NK-92 treated with Interleukin-12 subunit alpha and Interleukin-12 subunit beta, amount 100 ng/mL, for 24 hours (cell line): ENCODE measurements around the gene SLC35A4.
"Not testable (repeated sequence)": the region's sequence is repeated elsewhere in the genome, so short reads cannot be mapped to it uniquely, and the experiment has no call there.

ENCODE experiments used
- DNase-seq: peaks from one replicate; lab custom pipeline; 2025; lab: John Stamatoyannopoulos, UW

Gene SLC35A4

DNA sequence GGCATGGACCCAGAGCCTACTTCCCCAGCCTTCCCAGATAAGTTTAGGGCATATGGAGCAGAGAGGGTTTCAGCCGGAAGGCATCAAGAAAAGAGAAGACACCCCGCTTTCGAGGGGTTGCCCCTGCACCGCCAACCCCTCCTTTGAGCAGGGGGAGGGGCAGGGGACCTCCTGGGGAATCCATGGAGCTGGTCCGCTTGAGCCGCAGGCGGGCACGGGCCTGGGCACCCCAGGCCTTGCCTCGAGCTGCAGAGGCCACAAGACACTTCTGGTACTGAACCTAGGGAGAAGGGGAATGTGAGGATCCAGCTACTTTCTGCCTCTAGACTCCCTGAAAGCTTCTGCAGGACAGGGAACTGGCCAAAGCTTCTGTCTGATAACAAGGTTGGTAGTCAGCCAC is 6.1 kb upstream of the SLC35A4 start:
- DNase-seq = no peak

DNA sequence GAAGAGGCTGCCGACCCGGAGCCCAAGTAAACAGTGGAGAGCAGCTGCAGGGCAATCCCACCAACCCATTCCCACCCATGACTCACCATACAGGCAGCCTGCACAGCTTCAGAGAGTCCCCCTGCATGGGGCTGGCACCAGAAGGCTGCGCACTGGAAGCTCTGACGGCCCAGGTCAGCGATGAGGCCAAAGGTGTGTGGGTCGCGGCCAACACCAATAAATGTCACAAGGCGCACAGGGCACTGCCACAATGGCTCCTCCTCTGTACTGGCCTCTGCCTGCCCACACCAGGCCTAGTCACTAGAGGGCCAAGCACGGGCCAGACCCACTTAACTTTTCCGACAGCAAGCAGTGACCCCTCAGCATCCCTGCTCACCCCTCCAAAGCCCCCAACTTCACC is 4.4 kb upstream of the SLC35A4 start:
- no peak for DNase-seq

DNA sequence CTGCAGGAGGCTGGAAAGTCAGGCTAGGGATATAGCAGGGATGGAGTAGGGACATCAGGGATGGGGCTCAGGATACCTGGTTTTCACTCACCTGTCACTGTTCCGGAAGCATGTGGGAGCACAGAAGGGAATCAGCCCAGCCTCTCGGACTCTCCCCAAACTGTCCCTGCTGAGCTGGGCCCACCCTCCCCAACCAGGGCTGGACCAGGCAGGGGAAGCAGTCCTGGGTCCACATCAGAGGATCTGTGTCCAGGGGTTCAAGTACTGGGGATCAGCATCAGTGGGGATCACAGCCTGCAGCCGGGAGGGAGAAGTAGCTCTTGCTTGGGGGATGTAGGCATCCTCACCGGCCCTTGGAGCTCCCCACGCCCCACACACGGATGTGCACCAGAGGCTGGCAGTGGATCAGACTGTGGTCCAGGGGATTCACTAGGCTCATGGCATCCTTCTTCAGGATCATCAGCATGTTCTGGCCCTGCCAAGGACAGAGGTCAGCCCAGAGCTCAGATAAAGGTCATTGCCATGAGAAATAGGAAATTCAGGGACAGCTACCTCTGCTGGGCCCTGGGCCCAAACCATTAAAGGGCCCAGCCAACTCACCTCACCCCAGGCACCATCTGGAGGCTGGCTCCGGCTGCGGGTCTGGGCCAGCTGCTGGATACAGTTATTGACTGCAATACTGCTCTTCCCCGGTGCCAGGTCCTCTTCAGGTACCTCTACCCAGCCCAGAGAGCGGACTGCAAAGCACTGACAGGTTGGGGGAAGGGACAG is 2.7 kb upstream of the SLC35A4 start:
- no peak for DNase-seq

DNA sequence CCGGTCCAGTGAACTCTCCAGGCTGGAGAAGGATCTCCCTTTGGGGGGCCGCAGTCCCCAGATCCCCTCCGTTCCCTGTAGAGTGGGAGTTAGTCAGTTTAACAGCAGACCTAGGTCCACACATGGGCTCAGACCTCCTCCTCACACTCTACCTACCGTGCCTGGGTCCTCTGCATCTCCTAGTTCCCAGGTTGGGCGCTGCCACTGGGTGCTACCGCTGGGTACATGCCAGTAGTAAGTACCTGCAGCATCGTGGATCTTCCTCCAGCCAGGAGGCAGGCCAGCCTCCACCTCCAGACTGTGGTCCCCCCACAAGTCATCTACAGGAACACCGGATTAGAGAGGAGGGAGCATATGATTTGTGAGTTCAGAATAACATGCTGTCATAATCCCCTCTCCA is 1.0 kb upstream of the SLC35A4 start:
- no peak for DNase-seq

DNA sequence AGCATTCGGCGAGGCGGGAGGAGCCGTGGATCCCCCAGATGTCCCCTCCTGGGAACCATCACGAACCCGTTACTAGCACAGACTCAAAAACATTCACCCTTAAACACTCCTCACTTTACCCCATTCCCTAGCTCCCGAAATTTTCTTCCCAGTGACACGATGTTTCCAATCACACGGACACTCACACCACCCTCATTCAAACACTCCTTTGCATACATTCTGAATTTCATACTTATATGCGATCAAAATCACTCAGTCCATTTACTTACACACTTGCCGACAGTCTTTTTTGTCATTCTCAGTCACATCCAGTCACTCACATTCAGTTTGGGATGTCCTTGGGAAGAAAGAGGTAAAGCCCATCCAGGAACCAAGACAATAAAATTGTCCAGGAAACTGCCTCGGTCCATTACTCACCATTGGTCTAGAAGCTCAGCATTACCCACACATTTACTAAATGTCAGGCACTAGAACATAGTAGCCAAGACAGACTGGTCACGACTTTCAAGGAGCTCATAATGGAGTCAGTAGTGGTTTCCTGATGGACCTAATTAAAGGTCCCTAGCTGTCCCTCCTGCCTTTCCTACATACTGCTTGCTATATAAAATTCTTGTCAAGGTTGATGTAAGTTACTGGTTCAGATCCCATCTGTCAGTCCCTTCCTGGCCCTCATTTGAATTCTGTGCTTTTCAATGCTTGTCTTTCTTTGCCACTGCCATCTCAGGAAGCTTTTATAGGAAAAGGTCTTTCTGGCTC is 574 bp downstream of the SLC35A4 start:
- no peak for DNase-seq

DNA sequence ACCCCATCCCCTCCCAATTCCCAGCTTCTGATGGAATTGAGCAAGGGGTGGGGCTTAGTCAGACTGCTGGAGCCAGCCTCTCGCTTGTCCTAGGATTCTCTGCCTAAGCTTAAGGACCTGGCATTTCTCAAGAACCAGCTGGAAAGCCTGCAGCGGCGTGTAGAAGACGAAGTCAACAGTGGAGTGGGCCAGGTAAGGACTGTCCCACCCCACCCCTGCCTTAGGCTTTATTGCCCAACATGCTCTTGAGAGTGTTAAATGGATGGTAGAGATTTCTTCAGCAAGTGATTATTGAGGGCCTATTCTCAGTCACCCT is 1.1 kb downstream of the SLC35A4 start:
- DNase-seq = no peak

DNA sequence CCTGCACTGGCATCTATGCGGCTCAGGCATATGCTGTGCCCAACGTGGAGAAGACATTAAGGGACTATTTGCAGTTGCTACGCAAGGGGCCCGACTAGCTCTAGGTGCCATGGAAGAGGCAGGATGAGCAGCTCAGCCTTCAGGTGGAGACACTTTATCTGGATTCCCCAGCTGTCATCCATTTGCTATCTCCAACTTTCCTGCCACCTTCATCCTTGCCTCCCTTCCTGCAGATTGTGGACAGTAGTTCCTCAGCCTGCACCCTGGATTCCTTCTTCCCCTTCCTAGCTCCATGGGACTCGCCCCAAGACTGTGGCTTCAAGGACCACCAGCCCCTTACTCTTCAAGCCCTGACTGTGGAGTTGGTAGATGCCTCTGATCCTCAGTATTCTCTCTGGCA is 2.0 kb downstream of the SLC35A4 start:
- no peak for DNase-seq

DNA sequence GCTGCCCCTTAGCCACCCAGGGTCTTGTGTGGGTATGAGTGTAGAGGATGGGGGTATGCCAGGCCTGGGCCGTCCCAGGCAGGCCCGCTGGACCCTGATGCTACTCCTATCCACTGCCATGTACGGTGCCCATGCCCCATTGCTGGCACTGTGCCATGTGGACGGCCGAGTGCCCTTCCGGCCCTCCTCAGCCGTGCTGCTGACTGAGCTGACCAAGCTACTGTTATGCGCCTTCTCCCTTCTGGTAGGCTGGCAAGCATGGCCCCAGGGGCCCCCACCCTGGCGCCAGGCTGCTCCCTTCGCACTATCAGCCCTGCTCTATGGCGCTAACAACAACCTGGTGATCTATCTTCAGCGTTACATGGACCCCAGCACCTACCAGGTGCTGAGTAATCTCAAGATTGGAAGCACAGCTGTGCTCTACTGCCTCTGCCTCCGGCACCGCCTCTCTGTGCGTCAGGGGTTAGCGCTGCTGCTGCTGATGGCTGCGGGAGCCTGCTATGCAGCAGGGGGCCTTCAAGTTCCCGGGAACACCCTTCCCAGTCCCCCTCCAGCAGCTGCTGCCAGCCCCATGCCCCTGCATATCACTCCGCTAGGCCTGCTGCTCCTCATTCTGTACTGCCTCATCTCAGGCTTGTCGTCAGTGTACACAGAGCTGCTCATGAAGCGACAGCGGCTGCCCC is 2.6 kb downstream of the SLC35A4 start:
- DNase-seq = no peak

DNA sequence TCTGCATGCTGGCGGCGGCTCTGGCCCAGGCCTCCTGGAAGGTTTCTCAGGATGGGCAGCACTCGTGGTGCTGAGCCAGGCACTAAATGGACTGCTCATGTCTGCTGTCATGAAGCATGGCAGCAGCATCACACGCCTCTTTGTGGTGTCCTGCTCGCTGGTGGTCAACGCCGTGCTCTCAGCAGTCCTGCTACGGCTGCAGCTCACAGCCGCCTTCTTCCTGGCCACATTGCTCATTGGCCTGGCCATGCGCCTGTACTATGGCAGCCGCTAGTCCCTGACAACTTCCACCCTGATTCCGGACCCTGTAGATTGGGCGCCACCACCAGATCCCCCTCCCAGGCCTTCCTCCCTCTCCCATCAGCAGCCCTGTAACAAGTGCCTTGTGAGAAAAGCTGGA is 3.2 kb downstream of the SLC35A4 start:
- DNase-seq = no peak

DNA sequence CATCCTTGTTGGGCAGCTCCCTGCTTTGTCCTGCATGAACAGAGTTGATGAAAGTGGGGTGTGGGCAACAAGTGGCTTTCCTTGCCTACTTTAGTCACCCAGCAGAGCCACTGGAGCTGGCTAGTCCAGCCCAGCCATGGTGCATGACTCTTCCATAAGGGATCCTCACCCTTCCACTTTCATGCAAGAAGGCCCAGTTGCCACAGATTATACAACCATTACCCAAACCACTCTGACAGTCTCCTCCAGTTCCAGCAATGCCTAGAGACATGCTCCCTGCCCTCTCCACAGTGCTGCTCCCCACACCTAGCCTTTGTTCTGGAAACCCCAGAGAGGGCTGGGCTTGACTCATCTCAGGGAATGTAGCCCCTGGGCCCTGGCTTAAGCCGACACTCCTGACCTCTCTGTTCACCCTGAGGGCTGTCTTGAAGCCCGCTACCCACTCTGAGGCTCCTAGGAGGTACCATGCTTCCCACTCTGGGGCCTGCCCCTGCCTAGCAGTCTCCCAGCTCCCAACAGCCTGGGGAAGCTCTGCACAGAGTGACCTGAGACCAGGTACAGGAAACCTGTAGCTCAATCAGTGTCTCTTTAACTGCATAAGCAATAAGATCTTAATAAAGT is 3.9 kb downstream of the SLC35A4 start:
- no peak for DNase-seq

DNA sequence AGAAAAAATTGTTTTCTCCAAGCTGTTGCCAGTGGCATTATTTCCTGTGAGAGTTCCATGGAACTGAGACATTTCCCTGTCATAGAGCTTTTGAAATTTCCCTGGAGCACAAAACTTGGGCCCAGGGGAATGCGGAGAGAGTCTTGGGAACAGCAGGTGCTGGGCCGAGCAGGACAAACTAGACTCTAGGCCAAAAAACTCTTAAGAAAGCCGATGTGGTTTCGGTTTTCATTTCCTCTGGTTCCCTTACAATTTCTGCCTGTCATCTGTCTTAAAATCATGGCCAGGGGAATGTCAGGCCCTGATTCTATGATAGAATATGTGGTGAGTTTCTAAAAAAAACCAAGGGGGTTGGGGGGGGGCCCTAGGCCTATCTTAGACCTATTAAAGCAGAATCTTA is 4.6 kb downstream of the SLC35A4 start:
- no peak for DNase-seq

DNA sequence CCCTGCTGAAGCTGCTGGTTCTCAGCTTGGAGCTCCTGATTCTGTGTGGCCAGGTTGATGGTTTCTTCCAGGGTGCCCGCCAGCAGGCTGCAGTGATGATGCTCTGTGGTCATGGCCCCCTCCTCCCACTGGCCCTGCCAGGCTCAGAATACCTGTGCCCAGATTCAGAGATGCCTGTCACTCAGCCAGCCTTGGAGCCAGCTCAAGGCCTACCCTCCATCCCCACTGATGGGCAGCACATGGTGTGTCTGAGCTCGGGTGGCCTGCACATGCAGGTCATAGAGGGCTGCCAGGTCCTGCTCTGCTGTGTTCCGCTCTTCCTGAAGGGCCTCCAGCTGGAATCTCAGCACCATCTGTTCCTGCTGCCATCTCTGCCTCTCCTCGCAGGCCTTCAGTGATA is 5.4 kb downstream of the SLC35A4 start:
- no peak for DNase-seq

DNA sequence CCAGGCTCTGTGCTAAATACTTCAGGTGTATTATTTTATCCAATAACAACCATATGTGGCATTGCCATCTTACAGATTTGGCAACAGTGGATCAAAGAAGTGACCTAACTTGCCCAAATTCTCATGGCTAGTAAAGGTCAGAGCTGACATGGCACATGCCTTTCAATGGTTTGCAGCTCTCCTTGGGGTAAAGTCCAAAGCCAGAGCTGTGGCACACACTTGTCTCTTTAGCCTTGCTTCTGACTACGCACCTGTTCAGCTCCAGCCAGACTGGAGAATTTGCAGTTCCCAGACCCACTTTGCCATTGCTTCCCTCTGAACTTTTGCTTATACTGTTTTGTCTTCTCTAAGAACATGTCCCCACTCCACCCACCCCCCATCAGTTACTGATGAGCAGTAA is 5.9 kb downstream of the SLC35A4 start:
- DNase-seq = no peak

DNA sequence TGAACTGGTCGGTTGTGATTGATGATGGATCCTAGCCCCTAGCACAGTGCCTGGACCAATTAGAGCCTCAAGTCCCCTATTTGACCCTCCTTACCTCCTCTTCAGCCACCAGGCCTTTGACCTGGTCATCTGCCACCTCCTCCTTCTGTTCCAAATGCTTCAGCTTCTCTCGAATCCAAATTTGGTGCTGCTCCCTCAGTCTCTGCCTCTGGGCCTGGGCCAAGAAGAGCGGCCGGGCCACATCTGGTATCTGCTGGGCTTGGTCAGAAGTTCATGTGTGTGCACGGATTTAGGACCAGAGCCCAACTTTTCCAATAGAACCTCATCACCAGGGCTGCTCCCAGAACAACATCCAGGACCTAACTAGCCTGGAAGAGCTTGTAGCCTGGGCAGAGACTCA is 6.5 kb downstream of the SLC35A4 start:
- DNase-seq = no peak

DNA sequence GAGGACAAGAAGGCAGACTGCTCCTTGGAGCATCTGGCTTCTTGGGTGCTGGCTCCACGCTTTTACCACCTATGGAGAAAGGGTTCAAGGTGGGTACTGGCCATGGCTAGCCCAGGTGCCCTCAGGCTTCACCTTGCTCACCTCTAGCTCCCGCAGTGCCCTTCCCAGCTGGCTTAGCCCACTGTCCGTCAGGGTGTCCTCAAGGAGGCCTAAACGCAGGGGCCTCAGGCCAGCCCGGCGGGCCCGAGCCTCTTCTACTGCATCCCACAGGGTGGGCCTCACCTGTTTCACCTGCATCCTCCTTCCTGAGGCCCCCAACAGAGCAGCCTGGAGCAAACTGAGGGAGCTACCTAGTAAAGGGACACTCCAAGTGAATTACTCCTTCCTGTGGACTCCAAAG is 9.1 kb downstream of the SLC35A4 start:
- no peak for DNase-seq

DNA sequence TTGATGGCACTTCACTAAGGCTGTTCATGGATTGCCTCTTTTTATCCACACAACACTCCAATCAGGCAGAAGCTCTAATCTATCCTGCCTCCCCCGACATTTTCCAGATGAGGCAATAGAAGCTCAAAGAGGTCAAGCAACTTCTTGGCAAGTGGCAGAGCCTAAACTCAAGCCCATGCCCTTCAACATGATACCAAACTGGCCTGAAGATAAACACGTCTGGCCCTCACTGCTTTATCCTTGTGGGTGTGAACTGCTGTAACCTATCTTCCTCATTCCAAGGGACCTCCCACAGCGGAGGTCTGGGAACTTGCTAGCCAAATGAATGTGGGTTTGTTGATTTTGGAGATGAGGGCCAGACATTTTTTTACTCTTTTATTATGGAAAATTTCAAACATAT is 9.5 kb downstream of the SLC35A4 start:
- DNase-seq = no peak

DNA sequence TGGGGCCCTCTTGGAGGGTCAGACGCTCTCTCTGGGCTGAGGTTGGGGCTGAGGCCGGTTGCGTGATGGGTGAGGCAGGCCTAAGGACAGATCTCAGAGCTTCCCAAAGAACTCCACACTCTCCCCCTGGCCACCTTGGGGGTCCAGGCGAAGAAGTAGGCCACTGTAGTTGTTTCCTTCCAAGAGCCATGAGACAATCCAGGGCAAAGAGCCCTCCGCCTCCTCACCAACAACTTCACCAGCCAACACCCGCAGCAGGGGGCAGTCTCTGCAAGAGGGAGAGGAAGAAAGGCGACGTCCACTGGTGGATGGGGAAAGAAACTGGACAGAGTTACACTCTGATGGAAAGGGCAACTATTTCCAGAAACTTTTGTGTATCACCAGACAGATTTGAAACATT is 10.7 kb downstream of the SLC35A4 start:
- no peak for DNase-seq

DNA sequence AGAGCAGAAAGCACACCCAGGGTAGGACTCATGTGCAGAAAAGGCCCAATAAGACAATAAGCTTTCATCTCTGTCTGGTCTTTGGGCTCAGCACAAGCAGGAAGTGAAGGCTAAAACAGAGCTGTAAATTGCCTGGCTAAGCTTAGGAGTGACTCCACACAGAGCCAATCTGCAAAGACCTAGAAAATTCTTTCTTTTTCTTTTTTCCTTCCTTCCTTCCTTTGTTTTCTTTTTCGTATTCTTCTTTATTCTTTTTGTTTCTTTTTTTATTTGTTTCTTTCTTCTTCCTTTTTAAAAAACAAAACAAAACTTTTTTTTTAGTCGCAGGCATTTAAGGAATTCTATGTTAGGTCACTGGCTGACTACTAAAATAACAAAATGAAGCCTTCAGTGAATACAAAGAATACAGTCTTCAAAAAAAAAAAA is 12.2 kb downstream of the SLC35A4 start:
- DNase-seq = no peak

DNA sequence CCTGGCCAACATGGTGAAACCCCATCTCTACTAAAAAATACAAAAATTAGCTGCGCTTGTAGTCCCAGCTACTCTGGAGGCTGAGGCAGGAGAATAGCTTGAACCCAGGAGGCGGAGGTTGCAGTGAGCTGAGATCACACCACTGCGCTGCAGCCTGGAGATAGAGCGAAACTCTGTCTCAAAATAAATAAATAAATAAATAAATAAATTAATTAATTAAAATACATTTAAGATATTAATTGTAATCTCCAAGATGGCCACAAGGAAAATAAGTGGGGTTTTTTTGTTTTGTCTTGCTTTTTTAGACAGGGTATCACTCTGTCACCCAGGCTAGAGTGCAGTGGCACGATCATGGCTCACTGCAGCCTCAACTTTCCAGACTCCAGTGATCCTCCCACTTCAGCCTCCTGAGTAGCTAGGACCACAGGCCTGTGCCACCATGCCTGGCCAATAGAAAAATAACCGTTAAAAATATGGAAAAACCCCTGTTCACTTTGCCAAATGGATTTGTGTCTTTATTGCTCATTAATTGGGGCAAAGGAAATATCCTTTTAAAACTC is 14.6 kb downstream of the SLC35A4 start:
- not testable (repeated sequence) for DNase-seq

DNA sequence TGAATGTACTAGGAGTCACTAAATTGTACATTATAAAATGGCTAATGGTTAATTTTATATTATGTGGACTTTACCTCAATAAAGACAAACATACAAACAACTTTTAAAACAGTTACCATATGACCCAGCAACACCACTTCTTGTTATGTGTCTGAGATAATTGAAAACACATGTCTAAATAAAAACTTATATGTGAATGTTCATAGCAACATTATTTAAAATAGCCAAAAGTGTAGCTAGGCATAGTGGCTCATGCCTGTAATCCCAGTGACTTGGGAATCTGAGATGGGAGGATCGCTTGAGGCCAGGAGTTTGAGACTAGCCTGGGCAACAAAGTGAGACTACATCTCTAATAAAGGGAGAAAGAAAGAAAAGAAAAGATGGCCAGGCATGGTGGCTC is 22.9 kb downstream of the SLC35A4 start:
- no peak for DNase-seq

DNA sequence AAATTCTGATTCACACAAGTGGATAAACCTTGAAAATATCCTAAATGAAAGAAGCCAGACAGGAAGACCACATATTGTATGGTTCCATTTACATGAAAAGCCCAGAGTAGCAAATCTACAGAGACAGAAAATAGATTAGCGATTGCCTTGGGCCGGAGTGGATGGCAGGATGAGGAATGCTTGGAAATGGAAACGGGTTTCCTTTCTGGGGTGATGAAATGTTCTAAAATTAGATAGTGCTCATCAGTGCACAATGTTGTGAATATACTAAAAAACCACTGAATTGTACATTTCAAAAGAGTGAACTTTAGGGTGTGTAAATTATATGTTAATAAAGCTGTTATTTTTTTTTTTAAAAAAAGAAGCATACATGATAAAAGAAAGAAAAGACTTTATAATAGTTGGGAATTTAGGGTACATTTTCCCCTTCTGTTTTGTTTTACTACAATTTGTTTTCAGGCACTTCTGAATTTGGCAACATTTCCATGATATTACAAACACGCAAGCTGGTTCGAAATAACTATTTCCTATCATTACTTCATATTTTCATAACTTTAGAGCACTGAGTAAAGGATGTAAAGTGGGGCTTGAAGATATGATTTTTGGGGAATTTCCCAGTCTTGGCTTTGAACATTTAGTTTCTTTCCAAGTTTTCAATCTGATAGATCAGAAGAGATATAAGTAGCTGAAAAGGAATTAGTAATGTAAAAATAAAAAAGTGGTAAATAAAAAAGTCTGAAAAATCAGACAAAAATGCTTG is 23.9 kb downstream of the SLC35A4 start:
- no peak for DNase-seq

DNA sequence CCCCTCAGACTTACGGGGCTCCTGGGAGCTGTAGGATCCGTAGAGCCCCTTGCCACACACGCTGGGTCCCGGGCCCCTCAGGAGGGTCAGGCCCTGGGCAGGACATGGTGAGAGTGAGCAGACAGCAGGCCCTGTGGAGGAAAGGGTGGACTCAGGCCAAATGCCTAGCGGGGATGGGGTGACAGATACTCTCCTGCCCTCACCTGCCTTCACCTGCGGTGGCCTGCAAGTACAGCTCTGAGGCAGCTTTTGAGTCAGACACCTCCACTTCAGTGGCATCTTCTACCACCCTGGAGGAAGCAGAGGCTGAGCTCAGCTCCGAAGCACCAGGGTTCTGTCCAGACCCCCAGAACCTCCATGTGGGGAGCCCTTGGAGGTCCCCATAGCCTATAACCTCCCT is 26.2 kb downstream of the SLC35A4 start:
- DNase-seq = no peak
